Hematopoietic multipotent progenitor cell treated with erythropoietin and hydrocortisone succinate and interleukin-3 and kit ligand, for 8 days (in vitro differentiated cells): ENCODE results near the gene TNFAIP2.

Source experiments
- DNase-seq: peaks from one replicate; pipeline ENCODE4 v3.0.0-alpha.2; 2015

The TNFAIP2 gene, protein sequence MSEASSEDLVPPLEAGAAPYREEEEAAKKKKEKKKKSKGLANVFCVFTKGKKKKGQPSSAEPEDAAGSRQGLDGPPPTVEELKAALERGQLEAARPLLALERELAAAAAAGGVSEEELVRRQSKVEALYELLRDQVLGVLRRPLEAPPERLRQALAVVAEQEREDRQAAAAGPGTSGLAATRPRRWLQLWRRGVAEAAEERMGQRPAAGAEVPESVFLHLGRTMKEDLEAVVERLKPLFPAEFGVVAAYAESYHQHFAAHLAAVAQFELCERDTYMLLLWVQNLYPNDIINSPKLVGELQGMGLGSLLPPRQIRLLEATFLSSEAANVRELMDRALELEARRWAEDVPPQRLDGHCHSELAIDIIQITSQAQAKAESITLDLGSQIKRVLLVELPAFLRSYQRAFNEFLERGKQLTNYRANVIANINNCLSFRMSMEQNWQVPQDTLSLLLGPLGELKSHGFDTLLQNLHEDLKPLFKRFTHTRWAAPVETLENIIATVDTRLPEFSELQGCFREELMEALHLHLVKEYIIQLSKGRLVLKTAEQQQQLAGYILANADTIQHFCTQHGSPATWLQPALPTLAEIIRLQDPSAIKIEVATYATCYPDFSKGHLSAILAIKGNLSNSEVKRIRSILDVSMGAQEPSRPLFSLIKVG

DNA sequence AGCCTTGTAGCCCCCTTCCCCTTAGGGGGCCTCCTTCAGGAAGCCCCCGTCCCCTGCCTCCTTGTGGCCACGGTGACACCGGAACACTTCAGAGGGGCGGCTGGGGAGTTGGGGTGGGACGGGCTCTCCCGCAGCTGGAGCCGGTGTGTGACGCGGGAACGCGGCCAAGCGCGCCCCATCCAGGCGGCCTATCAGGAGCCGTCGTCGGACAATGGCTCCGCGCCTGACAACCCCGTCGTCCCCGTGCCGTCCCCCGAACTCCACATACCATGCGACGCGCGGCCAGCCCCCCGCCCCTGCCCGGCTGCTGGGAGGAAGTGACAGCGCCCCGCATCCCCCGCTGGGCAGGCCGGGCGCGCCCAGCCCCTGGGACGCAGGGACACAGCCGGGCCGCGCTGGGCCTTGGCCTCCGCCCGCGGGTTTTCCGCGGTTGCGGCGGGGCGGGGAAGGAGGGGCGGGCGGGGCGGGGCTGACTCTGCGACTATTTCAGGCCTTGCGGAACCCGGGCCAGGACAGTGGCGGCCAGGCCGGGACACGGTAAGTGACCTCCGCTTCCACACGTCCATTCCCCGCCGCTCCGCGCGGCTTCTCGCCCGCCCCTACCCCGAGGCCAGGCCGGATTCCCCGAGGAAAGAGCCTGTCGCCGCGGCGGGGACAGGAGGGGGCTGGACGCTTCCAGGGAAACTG, at the start of gene TNFAIP2:
TSS of gene TNFAIP2 (plus strand) at position 515 of the 687 bp plus-strand sequence. CDS start 2,997 bp downstream, outside the sequence.
- no peak for DNase-seq

DNA sequence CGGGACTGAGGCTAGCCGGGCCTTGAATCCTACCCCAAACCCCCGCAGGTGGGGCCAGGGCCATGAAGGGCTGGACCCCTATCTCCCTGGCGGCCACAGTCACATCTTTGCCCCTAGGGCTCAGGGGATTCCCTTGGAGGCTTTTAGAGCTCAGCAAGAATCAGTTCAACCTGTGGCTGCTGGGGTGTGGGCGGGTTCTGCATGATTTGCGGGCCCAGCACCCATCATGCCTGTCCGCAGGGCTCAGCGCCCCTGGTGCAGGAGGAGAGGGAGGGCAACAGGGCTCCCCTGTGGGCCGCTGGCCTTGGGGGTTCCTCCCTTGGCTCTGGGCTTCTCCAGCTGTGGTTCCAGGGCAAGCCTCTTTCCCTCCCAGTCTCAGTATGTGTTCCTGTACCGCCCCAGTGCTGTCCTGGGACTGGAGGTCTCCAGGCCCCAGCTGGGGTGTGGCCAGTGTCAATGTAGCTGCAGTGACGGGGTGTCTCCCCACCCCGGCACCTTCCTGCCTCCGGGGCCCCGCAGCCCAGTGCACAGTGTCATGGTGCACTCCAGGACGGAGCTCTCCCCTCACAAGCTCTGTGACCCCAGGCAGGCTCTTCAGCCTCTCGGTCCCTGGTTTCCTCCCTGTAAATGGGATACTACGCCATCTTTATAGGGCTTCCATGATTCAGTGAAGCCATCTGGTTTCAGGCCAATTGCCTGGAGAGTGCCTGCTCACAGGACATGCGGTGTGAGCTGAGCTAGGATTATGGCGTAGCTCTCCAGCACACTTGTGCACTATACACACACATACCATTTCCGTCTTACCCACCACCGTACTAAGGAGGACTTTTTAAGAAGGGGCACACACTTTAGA, 49.2 kb upstream of the TNFAIP2 start:
- no peak for DNase-seq

DNA sequence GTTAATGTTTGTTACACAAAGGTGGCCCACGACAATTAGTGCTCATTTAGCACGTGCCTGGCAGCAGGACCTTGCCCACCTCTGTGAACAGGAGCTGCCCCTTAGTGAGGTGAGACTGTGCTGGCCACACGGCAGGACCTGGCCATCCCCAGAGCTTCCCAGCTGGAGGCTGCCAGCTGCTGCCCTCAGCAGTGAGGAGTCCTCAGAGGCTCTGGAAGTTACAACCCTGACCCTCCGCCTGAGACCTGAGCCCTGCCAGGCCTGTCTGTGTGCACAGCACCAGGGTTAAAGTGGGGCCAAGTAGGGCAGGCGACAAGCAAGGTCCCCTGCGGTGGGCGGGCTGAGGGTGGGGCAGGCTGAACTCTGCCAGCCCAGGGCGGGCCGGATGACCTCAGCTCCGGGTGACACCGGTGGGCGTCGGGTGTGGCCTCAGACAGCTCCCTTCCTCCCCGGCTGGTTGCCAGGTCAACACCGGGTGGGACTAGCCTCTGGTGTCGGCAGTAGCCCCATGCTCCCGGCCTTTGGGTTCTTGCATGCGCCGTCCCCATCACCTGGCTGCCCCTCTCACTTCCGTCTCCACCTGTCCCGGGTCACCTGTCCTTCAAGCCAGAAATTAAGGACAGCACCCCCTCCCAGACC, 48.4 kb upstream of the TNFAIP2 start:
- DNase-seq: peak; percentile 83

DNA sequence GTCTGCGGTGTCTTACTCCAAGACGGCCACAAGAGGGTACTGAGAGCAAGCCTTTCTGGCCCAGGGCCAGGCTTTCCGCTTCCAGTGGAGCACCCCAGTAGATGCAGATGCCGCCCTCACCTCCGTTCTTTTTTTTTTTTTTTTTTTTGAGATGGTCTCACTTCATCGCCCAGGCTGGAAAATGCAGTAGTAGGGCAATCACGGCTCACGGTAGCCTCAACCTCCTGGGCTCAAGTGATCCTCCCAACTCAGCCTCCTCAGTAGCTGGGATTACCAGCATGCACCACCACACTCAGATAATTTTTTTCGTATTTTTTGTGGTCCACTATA, 44.9 kb upstream of the TNFAIP2 start:
- peak; percentile 89 for DNase-seq

DNA sequence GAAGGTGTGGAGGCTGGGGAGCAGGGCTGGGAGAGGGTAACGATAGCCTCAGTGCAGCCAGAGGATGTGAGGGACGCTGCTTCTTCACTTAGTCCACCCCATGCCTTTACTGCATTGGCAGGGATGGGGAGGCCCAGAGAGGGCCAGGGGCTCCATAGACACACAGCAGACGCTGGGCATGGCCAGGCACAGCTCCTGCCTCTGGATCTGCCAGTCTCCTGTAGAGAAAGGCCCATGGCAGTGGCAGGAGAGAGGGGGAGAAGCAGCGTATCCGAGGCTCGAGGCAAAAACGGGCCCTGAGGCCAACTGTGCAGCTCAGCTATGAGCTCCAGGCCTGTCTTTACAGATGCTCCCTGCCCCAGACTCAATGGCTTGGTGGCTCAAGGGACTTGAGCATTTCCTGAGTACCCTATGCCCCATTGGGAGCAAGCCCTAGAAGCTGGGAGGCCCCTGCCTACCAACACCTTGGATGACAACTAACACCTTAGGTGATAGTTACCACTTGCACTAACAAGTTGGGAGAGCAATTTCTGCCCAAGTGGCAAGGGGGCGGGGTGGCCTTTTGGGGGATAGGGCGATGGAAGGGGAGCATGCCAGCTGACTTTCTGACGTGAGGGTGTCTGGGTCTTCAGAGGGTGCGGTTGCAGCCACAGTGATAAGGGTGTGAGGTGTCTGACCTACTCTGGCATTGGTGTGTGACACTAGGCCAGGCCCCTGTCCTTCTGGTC, 44.2 kb upstream of the TNFAIP2 start:
- no peak for DNase-seq

DNA sequence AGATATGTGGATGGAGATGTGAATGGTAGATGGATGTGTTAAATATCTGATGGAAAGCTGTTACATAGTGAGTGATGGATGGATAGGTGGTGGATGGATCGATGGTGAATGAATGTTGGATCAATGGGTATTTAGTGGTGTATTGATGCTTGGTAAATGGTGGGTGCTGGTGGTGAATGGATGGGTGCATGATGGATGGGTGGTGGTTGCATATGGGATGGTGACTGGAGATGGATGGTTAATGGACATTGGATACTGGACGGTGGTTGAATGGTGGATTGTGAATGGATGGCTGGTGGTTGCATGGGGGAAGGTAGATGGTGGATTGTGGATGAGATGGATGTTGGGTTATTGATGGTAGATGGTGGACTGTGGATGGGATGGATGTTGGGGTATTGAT, 41.3 kb upstream of the TNFAIP2 start:
- DNase-seq: no peak

DNA sequence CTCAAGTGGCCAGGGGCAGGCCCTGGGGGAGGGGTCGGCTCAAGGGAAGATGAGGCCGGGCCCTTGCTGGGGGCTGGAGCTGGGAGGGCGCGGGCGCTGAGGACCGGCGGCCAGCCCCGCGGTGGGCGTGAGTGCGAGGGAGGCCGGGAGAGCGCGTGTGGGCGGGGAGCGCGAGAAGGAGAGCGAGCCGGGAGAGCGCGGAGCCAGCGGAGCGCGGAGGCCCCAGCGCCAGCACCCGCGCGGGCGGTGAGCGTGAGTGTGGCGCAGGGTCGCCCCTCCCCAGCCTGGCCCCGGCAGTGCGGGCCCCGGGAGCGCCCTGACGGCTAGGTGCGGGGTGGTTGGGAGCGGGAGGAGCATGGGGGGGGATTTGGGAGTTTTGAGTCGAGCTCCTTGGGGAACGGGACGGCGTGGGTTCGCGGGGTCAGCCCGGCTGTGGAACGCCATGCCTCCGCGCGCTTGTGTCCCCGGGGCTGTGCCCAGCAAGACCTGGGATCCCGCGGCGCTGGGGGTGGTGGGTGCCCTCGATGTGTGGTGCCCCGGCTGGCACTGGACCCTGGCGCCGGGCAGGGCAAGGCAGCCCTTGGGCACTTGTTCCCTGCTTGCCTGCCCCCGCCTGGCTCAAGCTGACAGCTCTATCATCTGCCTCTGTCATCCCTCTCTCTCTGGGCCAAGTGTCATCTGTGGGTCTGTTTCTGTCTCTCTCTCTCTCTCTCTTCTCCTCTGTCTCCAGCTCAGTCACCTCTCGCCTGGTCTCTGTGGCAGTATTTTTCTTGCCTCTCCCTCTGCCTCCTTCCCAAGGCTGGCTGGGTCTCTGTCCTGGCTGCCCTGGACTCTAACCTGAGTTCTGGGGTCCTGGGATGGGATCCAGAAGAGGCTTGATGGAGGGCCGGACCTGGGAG, 39.0 kb upstream of the TNFAIP2 start, which contains the start of gene LBHD2:
TSS of gene LBHD2 (plus strand) at position 190 of the 899 bp plus-strand sequence. CDS start 1,803 bp downstream, outside the sequence.
- DNase-seq: no peak

DNA sequence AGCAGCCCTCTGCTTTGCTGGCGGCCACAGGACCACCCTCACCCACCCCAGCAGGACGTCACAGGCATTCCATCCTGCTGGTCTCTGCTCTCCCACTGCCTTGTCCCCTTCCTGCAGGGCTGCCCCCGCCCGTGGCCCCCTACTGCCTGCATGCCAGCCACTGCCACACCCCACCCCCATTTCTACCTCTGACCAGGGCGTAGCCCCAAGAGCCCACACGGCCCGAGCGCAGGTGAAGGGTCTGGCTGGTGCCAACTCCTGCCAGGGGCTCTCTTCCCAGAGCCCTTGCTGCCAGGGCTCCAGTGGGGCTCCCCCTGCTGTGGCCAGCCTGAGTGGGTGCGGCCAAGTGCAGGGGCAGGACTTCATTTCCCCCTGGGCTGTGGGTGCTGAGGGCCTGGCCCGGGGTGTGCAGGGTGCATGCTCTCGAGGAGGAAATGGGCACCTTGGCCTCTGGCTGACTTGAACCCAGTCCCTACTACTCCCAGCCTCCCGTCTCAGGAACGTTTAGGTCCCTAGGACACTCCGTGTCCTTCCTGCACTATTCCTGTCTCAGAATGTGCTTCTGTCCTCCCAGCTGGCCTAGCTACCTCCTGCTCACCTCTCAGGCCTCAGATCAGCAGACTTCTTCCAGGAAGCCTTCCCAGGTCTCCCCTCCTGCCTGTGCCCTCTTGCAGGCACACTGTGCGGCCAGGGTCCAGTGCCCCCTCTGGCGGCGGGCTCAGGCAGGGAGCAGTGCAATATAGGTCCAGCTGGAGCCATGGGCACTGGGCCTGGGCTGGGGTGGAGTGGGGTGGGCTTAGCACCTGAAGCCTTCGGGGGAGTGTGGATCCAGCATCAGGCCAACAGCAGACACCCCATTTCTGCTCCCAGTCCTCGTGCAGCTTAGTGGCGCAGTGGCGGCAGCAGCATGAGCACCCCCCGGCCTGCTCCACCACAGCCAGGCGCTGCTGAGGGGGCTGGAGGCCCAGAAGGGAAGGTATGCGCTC, 37.9 kb upstream of the TNFAIP2 start:
- DNase-seq: no peak

DNA sequence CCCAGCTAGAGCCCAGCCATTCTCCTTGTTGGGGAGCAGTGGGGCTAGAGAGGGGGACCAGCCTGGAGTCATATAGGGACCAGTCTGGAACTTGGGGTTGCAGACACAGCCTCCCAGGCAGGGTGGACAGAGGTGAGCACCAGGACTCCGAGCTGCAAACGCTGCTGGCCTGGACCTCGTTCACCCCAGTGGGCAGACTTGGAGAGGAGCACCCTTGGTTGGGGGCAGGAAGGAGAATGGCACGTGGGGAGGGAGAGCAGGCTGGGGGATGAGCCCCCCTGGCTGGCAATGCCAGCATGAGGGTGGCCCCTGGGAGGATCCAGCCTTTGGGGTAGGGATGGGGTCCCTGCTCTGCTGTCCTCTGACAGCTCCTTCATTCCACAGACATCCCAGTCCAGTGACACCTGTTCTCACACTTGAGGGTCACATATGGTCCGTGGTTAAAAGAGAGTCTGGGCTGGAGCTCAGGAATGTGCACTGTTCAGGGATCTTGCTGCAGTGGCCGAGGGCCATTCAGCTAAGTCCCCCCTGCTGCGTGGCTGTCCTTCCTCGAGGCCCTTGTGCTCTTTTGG, 36.4 kb upstream of the TNFAIP2 start:
- DNase-seq: no peak

DNA sequence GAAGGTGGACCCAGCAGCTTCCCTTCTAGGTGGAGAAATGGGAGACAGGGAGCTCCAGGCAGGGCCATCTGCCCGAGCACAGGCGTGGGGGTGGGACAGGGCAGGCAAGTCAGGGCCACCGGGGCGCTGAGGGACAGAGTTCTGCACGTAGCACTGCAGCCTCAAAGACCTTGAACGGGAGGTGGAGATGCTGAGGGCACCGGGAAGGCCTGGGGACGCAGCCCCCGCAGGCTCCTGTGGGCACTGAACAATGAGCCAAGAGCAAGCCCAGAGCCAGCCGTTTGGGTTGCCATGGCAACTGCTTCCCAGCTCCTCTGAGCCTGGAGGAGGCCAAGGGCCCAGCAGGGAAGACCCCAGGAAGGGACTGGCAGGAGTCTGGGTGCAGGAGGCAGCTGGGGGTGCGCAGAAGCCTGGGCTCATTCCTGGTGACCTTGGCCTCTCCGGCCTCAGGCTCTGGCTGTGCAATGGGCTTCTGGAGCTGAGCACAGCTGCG, 35.9 kb upstream of the TNFAIP2 start:
- peak; percentile 3 for DNase-seq

DNA sequence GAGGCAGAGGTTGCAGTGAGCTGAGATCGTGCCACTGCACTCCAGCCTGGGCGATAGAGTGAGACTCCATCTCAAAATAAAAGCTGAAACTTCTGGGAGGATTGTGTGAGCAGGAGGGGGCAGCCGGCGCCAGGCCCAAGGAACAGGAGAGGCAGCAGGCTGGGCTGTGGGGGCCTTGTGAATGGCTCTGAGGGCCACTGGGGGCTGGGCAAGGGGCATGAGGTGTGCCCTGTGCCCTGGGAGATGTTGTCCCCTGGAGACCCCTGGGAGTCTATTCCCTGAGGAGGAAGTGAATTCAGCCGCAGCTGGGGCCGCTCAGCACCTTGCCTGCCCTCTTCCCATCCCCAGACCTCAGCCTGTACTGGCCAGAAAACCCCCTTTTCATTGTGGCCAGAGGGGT, 34.3 kb upstream of the TNFAIP2 start:
- no peak for DNase-seq

DNA sequence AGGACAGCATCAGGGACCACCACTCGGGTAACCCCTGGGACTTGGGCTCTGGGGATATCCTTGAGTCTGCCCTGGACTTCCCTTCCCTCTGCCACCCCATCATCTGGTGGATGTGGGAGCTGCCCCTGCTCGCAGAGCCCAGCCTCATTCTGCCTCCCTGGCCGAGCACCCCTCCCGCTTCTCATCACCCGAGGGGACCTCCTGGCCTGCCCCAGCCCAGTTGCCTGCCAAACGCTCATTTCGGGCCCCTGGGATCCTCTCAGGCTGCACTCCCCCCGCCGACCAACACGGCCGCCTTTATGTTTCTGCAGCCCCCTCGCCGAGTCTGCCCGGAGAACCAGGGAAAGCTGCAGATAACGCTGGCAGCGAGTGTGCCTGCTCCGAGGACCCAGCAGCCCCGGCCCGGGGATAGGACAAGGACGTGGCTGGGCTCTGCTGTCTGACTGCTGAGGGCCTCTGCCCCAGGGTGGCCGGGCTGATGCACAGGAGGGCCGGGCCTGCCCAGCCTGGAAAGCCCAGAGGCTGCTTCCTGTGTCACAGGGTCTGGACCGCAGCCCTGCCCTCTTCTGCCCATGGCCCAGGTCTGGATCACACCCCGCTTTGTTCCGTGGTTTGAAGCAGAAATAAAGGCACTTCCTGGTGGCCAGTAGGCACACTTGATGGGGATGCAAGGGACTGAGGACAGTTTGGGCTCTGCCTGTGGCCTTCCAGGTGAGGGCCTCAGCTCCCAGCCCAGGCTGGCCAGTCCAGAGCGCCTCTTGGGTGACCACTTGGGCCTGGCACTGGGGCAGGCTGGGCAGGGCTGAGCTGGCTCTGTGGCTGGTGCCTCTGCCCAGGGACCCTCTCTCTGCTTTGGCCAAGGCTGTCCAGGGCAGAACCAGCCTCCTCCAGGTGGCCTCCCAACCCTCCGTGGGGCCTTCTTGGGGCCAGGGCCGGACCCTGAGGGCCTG, 33.6 kb upstream of the TNFAIP2 start:
- DNase-seq: no peak

DNA sequence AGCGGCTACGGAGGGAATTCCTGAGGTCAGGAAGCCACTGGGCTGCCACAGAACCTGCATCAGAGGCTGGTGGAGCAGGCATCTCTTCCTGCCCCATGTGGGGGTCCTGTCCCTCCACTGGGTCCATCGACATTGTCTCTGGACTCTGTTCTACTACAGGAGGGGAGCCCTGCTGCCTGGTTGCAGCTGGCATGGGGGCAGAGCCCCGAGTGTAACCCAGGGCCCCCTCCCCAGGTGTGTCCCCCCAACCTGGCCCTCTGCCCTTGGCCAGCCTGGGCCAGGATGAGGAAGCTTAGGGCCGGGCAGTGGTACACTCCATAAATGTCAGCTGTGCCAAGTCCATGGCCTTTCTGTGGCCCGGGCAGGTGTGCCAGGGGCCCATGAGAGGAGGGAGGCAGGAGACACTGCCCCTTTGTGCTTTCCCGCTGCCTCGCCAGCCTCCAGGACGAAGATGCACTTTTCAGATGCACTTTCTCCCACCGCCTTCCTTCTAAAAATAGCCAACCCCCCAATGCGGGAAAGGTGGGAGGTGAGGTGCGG, 32.7 kb upstream of the TNFAIP2 start:
- no peak for DNase-seq

DNA sequence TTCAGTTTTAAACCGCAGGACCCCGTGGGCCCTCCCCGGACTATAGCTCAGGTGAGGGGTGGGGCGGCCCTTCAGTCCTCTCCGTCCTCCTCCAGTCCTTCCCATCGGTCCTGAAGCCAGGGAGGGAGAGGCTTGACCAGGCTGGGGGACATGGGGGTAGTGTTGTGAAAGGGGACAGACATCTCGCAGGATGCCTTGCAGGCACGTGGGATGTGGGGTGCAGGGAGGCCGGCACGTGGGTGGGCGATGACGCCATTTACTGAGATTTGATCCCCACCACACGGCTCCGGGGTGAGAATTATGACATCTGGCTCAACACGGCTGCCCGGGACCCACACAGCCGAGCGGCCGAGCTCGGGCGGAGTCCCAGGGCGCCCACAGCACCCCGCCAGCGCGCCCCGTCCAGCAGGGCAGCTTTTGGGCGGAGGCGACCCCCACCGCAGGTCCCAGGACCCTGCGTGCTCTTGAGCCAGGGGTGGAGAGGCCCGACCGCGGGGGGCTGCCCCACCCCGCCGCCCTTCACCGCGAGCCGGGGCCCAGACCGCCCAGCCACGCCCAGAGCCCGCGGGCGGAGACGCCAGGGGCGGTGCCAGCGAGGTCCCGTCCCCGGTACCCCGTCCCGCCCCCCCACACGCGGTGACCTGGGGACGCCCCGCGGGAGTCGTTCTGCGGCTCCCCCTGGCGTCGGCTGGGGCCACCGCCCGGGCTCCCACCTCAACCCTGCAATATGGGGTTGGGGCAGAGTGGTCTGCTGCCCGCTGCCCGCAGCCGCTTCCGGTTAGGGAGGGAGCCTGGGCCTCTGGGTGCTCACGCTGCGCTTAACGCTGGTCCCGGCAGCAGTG, 32.0 kb upstream of the TNFAIP2 start:
- DNase-seq: peak; percentile 53

DNA sequence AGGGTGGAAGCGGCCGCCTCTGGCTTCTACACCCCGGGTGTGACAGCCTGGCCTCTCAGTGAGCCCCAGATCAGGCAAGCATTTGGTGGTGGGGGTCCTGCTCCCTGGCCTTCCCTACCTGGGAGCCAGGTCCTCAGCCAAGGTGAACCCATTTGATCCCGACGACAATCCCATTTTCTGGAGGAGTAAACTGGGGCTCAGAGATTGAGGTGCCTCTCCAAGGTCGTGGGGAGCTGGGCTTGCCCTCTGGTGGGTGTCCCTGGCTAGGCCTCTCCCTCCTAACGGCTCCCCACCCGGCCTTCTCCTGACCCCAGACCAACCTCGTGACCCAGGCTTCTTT, 31.4 kb upstream of the TNFAIP2 start:
- no peak for DNase-seq

DNA sequence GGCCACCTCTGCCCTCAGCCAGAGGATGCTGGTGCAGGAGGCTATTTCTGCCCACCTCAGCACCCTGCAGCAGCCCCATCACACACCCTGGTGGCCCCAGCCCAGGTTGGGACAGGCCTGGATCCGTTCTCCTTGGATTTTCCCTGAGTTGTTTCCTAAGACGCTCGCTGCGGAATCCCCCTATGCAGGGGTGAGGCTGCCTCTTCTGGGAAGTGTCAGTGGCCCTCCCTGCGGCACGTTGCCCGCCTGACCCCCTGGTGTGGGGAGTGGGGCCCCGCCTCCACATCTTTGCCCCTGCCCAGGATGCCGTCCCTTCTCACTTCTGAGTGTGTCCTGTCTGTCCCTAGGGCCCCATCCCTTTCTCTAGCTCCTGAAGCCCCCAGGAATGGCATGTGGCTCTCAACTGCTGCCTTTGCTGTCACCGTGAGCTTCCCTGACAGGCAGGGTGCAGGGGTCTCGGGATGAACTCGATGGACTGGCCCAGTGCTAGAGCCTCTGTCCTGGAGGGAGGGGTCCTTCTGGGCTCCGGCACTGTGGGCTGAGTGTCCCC, 29.3 kb upstream of the TNFAIP2 start:
- no peak for DNase-seq
